OCI-LY3 (cell line): Measurements from ENCODE around the gene TRPM1.

Source experiments
- H2AFZ ChIP-seq: fragments of 200-600, 300-600 bp; shearing (Covaris generic); 2 replicates; pipeline ENCODE4 v1.6.0; 2014; ENCODE audit warnings: antibody characterized with exemption, low read depth, low read length
- H3K27ac ChIP-seq: fragments of 200-600, 300-600 bp; sonication (generic); 2 replicates; pipeline ENCODE4 v1.5.1; 2014; ENCODE audit warnings: mild to moderate bottlenecking, low read length, moderate library complexity, mixed read lengths
- H3K27me3 ChIP-seq: fragments of 200-600, 300-600 bp; sonication (generic); 2 replicates; pipeline ENCODE4 v1.6.1; 2014; ENCODE audit warnings: low read depth, low read length, mixed read lengths
- H3K36me3 ChIP-seq: fragments of 200-600, 300-600 bp; sonication (generic); replicated peaks from 2 replicates; pipeline ENCODE3; 2014; ENCODE audit warnings: low read depth, low read length, mixed read lengths
- H3K4me1 ChIP-seq: fragments of 300-600, 200-600 bp; sonication (generic); 2 replicates; pipeline ENCODE4 v1.6.1; 2014; ENCODE audit warnings: low read length, mixed read lengths
- H3K4me2 ChIP-seq: fragments of 200-600, 300-600 bp; sonication (generic); 2 replicates; pipeline ENCODE4 v1.6.1; 2014; ENCODE audit warnings: low read length, mixed read lengths
- H3K4me3 ChIP-seq: fragments of 300-600, 200-600 bp; sonication (generic); 2 replicates; pipeline ENCODE4 v1.5.1; 2014; ENCODE audit warnings: antibody characterized with exemption, mild to moderate bottlenecking, low read length, moderate library complexity
- H3K79me2 ChIP-seq: fragments of 300-600, 200-600 bp; shearing (Covaris generic); 2 replicates; pipeline ENCODE4 v1.6.1; 2014; ENCODE audit warnings: mild to moderate bottlenecking, low read length, mixed read lengths
- H3K9ac ChIP-seq: fragments of 300-600, 200-600 bp; shearing (Covaris generic); 2 replicates; pipeline ENCODE4 v1.6.0; 2014; ENCODE audit warnings: mild to moderate bottlenecking, low read length, moderate library complexity
- H3K9me3 ChIP-seq: fragments of 200-600, 300-600 bp; shearing (Covaris generic); 2 replicates; pipeline ENCODE4 v1.6.1; 2014; ENCODE audit warnings: low read length, mixed read lengths; ENCODE audit not compliant: insufficient read depth
- H4K20me1 ChIP-seq: fragments of 200-600, 300-600 bp; sonication (generic); 2 replicates; pipeline ENCODE4 v1.6.1; 2016; ENCODE audit warnings: low read length, mixed read lengths; ENCODE audit not compliant: insufficient read depth
- CTCF ChIP-seq: fragments of 200-600, 300-600 bp; sonication (generic); IDR thresholded peaks from 2 replicates; pipeline ENCODE4 v1.5.1; 2014; ENCODE audit warnings: antibody characterized with exemption, low read length, low read depth
- EZH2phosphoT487 ChIP-seq: fragments of 200-600 bp; shearing (Covaris generic); IDR thresholded peaks from 2 replicates; pipeline ENCODE4 v1.6.1; 2018; ENCODE audit warnings: antibody characterized with exemption, mixed run types, low read depth

The TRPM1 gene

GRCh38 chr15:31086344-31086743 is 15.2 kb downstream of the TRPM1 start:
- Histone ChIP-seq H3K36me3 (no peaks in the 10 kb centered on the region), H3K27ac (no peak overlapping the region), H3K4me3 (no peak overlapping the region), H4K20me1 (no peaks in the 10 kb centered on the region), H3K9me3 (no peaks in the 10 kb centered on the region), H3K9ac (no peak overlapping the region), H3K4me2 (no peak overlapping the region), H3K27me3 (0 out of 2 replicates have a peak, but pooled peaks cover 5% of the 10 kb centered on the region), H3K79me2 (no peaks in the 10 kb centered on the region), H2AFZ (no peak overlapping the region), H3K4me1 (peaks cover 15% of the 10 kb centered on the region)
- no peak for TF ChIP-seq EZH2phosphoT487
- TF ChIP-seq CTCF, result no peak

- H3K27me3 ChIP-seq, result 0 out of 2 replicates have a peak, but pooled peaks cover 5% of the 10 kb centered on the region
- H3K4me3 ChIP-seq, result no peak overlapping the region
- no peaks in the 10 kb centered on the region for H3K36me3 ChIP-seq
- H3K4me2 ChIP-seq, result no peak overlapping the region
- H3K27ac ChIP-seq, result no peak overlapping the region
- H3K9ac ChIP-seq, result no peak overlapping the region
- TF ChIP-seq CTCF (no peak), EZH2phosphoT487 (no peak)
- H2AFZ ChIP-seq, result no peak overlapping the region
- H4K20me1 ChIP-seq, result no peaks in the 10 kb centered on the region
- H3K79me2 ChIP-seq, result no peaks in the 10 kb centered on the region
- H3K4me1 ChIP-seq, result peaks cover 17% of the 10 kb centered on the region
- no peaks in the 10 kb centered on the region for H3K9me3 ChIP-seq
Measured at GRCh38 chr15:31085359-31085758, 16.2 kb downstream of the TRPM1 start.

- no peaks in the 10 kb centered on the region for H3K9me3 ChIP-seq
- no peak overlapping the region for H3K9ac ChIP-seq
- no peaks in the 10 kb centered on the region for H4K20me1 ChIP-seq
- 0 out of 2 replicates have a peak, but pooled peaks cover 5% of the 10 kb centered on the region for H3K27me3 ChIP-seq
- H3K27ac ChIP-seq, result no peak overlapping the region
- no peaks in the 10 kb centered on the region for H3K79me2 ChIP-seq
- no peak for TF ChIP-seq EZH2phosphoT487
- TF ChIP-seq CTCF, result no peak
- no peak overlapping the region for H2AFZ ChIP-seq
- H3K4me3 ChIP-seq, result no peak overlapping the region
- H3K36me3 ChIP-seq, result no peaks in the 10 kb centered on the region
- no peak overlapping the region for H3K4me2 ChIP-seq
- peaks cover 17% of the 10 kb centered on the region for H3K4me1 ChIP-seq
Measured at GRCh38 chr15:31084176-31084575, 17.3 kb downstream of the TRPM1 start.

GRCh38 chr15:31083370-31083780 is 18.1 kb downstream of the TRPM1 start:
- H3K27me3 ChIP-seq, result 0 out of 2 replicates have a peak, but pooled peaks cover 5% of the 10 kb centered on the region
- no peaks in the 10 kb centered on the region for H4K20me1 ChIP-seq
- H3K4me1 ChIP-seq, result peaks cover 17% of the 10 kb centered on the region
- H3K9me3 ChIP-seq, result no peaks in the 10 kb centered on the region
- no peak overlapping the region for H3K27ac ChIP-seq
- no peak for TF ChIP-seq CTCF
- no peak for TF ChIP-seq EZH2phosphoT487
- no peak overlapping the region for H2AFZ ChIP-seq
- H3K4me2 ChIP-seq, result no peak overlapping the region
- no peak overlapping the region for H3K4me3 ChIP-seq
- no peak overlapping the region for H3K9ac ChIP-seq
- H3K79me2 ChIP-seq, result no peaks in the 10 kb centered on the region
- H3K36me3 ChIP-seq, result no peaks in the 10 kb centered on the region
